A549 (cell line): ENCODE data around the gene ASMTL.

ENCODE experiments used
- CTCF ChIP-seq: fragments of >200 bp; sonication (Bioruptor Twin); formaldehyde crosslinking; IDR thresholded peaks from 3 replicates; pipeline ENCODE4 v1.5.1; 2016
- EP300 ChIP-seq, 2 experiments: fragments of >200 bp; sonication (Bioruptor Twin); formaldehyde crosslinking; IDR thresholded peaks; 2 replicates in 1 of 2; 3 replicates in 1 of 2; pipeline ENCODE4 v1.6.1; 2016 to 2017
- HDAC2 ChIP-seq: fragments of 200-600 bp; sonication (generic); IDR thresholded peaks from 2 replicates; pipeline ENCODE4 v1.6.1; 2016
- RCOR1 ChIP-seq: fragments of 150-350 bp; IDR thresholded peaks from 2 replicates; pipeline ENCODE4 v1.6.1; 2014; ENCODE audit warnings: antibody characterized with exemption, low read length, low read depth
- USF2 ChIP-seq: fragments of 450-650 bp; IDR thresholded peaks from 2 replicates; pipeline ENCODE4 v1.6.1; 2014; ENCODE audit warnings: antibody characterized with exemption
- ZFP36 ChIP-seq: fragments of 450-650 bp; IDR thresholded peaks from 2 replicates; pipeline ENCODE4 v1.6.1; 2014; ENCODE audit warnings: borderline replicate concordance; ENCODE audit not compliant: partially characterized antibody
- TF ChIP-seq, protein P1 (sequence below): fragments of 200-600 bp; sonication (generic); IDR thresholded peaks from 2 replicates; pipeline ENCODE4 v1.6.1; 2016; ENCODE audit warnings: antibody characterized with exemption, mild to moderate bottlenecking, moderate library complexity

GRCh38 chrX:1491851-1492349, 39.2 kb upstream of the ASMTL start:
- TF ChIP-seq, protein P1, sequence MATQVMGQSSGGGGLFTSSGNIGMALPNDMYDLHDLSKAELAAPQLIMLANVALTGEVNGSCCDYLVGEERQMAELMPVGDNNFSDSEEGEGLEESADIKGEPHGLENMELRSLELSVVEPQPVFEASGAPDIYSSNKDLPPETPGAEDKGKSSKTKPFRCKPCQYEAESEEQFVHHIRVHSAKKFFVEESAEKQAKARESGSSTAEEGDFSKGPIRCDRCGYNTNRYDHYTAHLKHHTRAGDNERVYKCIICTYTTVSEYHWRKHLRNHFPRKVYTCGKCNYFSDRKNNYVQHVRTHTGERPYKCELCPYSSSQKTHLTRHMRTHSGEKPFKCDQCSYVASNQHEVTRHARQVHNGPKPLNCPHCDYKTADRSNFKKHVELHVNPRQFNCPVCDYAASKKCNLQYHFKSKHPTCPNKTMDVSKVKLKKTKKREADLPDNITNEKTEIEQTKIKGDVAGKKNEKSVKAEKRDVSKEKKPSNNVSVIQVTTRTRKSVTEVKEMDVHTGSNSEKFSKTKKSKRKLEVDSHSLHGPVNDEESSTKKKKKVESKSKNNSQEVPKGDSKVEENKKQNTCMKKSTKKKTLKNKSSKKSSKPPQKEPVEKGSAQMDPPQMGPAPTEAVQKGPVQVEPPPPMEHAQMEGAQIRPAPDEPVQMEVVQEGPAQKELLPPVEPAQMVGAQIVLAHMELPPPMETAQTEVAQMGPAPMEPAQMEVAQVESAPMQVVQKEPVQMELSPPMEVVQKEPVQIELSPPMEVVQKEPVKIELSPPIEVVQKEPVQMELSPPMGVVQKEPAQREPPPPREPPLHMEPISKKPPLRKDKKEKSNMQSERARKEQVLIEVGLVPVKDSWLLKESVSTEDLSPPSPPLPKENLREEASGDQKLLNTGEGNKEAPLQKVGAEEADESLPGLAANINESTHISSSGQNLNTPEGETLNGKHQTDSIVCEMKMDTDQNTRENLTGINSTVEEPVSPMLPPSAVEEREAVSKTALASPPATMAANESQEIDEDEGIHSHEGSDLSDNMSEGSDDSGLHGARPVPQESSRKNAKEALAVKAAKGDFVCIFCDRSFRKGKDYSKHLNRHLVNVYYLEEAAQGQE = no peak
- TF ChIP-seq CTCF (no peak), USF2 (no peak), RCOR1 (no peak), ZFP36 (no peak), HDAC2 (no peak), EP300 (IDR thresholded peaks at IDR 0.05) (no peak)
